ENCODE measurements around the gene ZNRF3. TPM values are rescaled to one million over a fixed set of nuclear protein-coding genes. Genes with fewer than 3 reads are reported as not detected.
"Not testable (repeated sequence)": the region's sequence is repeated elsewhere in the genome, so short reads cannot be mapped to it uniquely, and the experiment has no call there.

The ZNRF3 gene
- polyA plus RNA-seq, 1 donor from 2014 or later = 2.9 TPM

GRCh38 chr22:28948424-28948823 is 65.1 kb downstream of the ZNRF3 start:
- Histone ChIP-seq H3K4me2 (ENCODE audit: low read length) (no peak overlapping the region), H3K79me2 (replicated peaks; ENCODE audit: insufficient read depth, low read length) (peaks cover 17% of the 10 kb centered on the region), H2AFZ (ENCODE audit: low read depth, low read length) (no peak overlapping the region), H3K4me3 (ENCODE audit: low read length) (no peak overlapping the region), H3K9me3 (ENCODE audit: low read length) (no peaks in the 10 kb centered on the region), H3K36me3 (ENCODE audit: insufficient read depth, low read length) (no peaks in the 10 kb centered on the region), H3K27me3 (ENCODE audit: insufficient read depth, low read depth, low read length) (no peaks in the 10 kb centered on the region), H4K20me1 (ENCODE audit: insufficient read depth) (no peaks in the 10 kb centered on the region), H3K27ac (ENCODE audit: low read length) (no peak overlapping the region), H3K9ac (ENCODE audit: low read length) (no peak overlapping the region), H3K9me2 (ENCODE audit: insufficient read depth, low read length) (no peaks in the 10 kb centered on the region), H3F3A (ENCODE audit: insufficient read depth, low read length, poor library complexity, severe bottlenecking) (no peaks in the 10 kb centered on the region)
- TF ChIP-seq CTCF (IDR thresholded peaks at IDR 0.05; ENCODE audit: poor library complexity, severe bottlenecking) (no peak), SMC3 (conservative IDR thresholded peaks at IDR 0.05; ENCODE audit: poor library complexity) (no peak), POLR2AphosphoS5 (IDR thresholded peaks at IDR 0.05) (no peak), REST (IDR thresholded peaks at IDR 0.05; ENCODE audit: borderline replicate concordance) (no peak), RAD21 (conservative IDR thresholded peaks at IDR 0.05) (no peak), TAF1 (IDR thresholded peaks at IDR 0.05; ENCODE audit: low read depth) (no peak), EZH2 (IDR thresholded peaks at IDR 0.05; ENCODE audit: borderline replicate concordance, insufficient read depth, low read length, poor library complexity, severe bottlenecking) (no peak), MXI1 (conservative IDR thresholded peaks at IDR 0.05; ENCODE audit: poor library complexity, severe bottlenecking) (no peak), EP300 (conservative IDR thresholded peaks at IDR 0.05; ENCODE audit: poor library complexity, severe bottlenecking) (no peak)

- H2AFZ ChIP-seq (ENCODE audit: low read depth, low read length); H3K27me3 ChIP-seq (ENCODE audit: insufficient read depth, low read depth, low read length); H3K4me3 ChIP-seq (ENCODE audit: low read length); H3K9me3 ChIP-seq (ENCODE audit: low read length); H3K9me2 ChIP-seq (ENCODE audit: insufficient read depth, low read length); H4K20me1 ChIP-seq (ENCODE audit: insufficient read depth); H3K36me3 ChIP-seq (ENCODE audit: insufficient read depth, low read length); H3F3A ChIP-seq (ENCODE audit: insufficient read depth, low read length, poor library complexity, severe bottlenecking); H3K27ac ChIP-seq (ENCODE audit: low read length); H3K4me2 ChIP-seq (ENCODE audit: low read length); H3K9ac ChIP-seq (ENCODE audit: low read length): not testable (repeated sequence)
- peaks cover 17% of the 10 kb centered on the region for H3K79me2 ChIP-seq (replicated peaks; ENCODE audit: insufficient read depth, low read length)
Measured at GRCh38 chr22:28948860-28949551, 65.6 kb downstream of the ZNRF3 start.
